ENCODE measurements around the gene EIF5AL1. TPM values are rescaled to one million over a fixed set of nuclear protein-coding genes. Genes with fewer than 3 reads are reported as not detected.

The EIF5AL1 gene
- total RNA-seq, 1 donor from 2014 or later, result not detected

GRCh38 chr10:79492256-79492655, 20.1 kb upstream of the EIF5AL1 start:
- H3K9me3 Mint-ChIP-seq, result no peaks in the 10 kb centered on the region
- no peaks in the 10 kb centered on the region for H3K36me3 Mint-ChIP-seq
- no peak overlapping the region for H3K4me3 Mint-ChIP-seq
- H3K27me3 Mint-ChIP-seq (ENCODE audit: low read depth), result peaks cover 19% of the 10 kb centered on the region
- TF ChIP-seq CTCF (IDR thresholded peaks at IDR 0.05; ENCODE audit: unreplicated experiment), result no peak
- no peak overlapping the region for H3K27ac Mint-ChIP-seq
- no peak for DNase-seq (ENCODE audit: low spot score in 2 of 2, unreplicated experiment in 2 of 2)
- H3K4me1 Mint-ChIP-seq, result peaks cover 24% of the 10 kb centered on the region

GRCh38 chr10:79492839-79493238, 19.5 kb upstream of the EIF5AL1 start:
- no peak for DNase-seq (ENCODE audit: low spot score in 2 of 2, unreplicated experiment in 2 of 2)
- no peaks in the 10 kb centered on the region for H3K36me3 Mint-ChIP-seq
- no peak for TF ChIP-seq CTCF (IDR thresholded peaks at IDR 0.05; ENCODE audit: unreplicated experiment)

GRCh38 chr10:79493806-79494205, 18.5 kb upstream of the EIF5AL1 start:
- Mint-ChIP-seq H3K4me1 (peaks cover 14% of the 10 kb centered on the region), H3K36me3 (no peaks in the 10 kb centered on the region), H3K27me3 (ENCODE audit: low read depth) (peaks cover 31% of the 10 kb centered on the region), H3K27ac (no peak overlapping the region), H3K9me3 (no peaks in the 10 kb centered on the region), H3K4me3 (no peak overlapping the region)
- TF ChIP-seq CTCF (IDR thresholded peaks at IDR 0.05; ENCODE audit: unreplicated experiment), result no peak
- no peak for DNase-seq (ENCODE audit: low spot score in 2 of 2, unreplicated experiment in 2 of 2)

More at GRCh38 chr10:79492839-79493238, 19.5 kb upstream of the EIF5AL1 start:
- Mint-ChIP-seq H3K27ac (no peak overlapping the region), H3K4me3 (no peak overlapping the region), H3K27me3 (ENCODE audit: low read depth) (peaks cover 24% of the 10 kb centered on the region), H3K4me1 (peaks cover 22% of the 10 kb centered on the region), H3K9me3 (no peaks in the 10 kb centered on the region)

GRCh38 chr10:79494871-79495705, 17.2 kb upstream of the EIF5AL1 start:
- Mint-ChIP-seq H3K27ac (no peak overlapping the region), H3K36me3 (no peaks in the 10 kb centered on the region), H3K4me1 (peaks cover 11% of the 10 kb centered on the region), H3K27me3 (ENCODE audit: low read depth) (peaks cover 33% of the 10 kb centered on the region), H3K4me3 (no peak overlapping the region), H3K9me3 (no peaks in the 10 kb centered on the region)
- DNase-seq (ENCODE audit: low spot score in 2 of 2, unreplicated experiment in 2 of 2), result no peak
- TF ChIP-seq CTCF (IDR thresholded peaks at IDR 0.05; ENCODE audit: unreplicated experiment), result no peak

- H3K4me3 Mint-ChIP-seq, result no peak overlapping the region
- H3K36me3 Mint-ChIP-seq, result no peaks in the 10 kb centered on the region
- TF ChIP-seq CTCF (IDR thresholded peaks at IDR 0.05; ENCODE audit: unreplicated experiment), result no peak
- H3K27ac Mint-ChIP-seq, result no peak overlapping the region
- DNase-seq (ENCODE audit: low spot score in 2 of 2, unreplicated experiment in 2 of 2), result no peak
- peaks cover 5% of the 10 kb centered on the region for H3K4me1 Mint-ChIP-seq
- H3K27me3 Mint-ChIP-seq (ENCODE audit: low read depth), result peaks cover 34% of the 10 kb centered on the region
- H3K9me3 Mint-ChIP-seq, result no peaks in the 10 kb centered on the region
Measured at GRCh38 chr10:79495791-79496190, 16.5 kb upstream of the EIF5AL1 start.

Measured in mesothelial cell of epicardium (in vitro differentiated cells).